Breast epithelium (tissue), 3 donors: ENCODE data around the gene ARFIP1.

Source experiments
- CTCF ChIP-seq, 3 donors: fragments of 450-650 bp; IDR thresholded peaks; one replicate each; pipeline ENCODE4 v1.5.1; 2016 to 2017; ENCODE audit warnings: antibody characterized with exemption in 3 of 3, mild to moderate bottlenecking in 3 of 3, moderate library complexity in 3 of 3
- POLR2A ChIP-seq: fragments of 450-650 bp; IDR thresholded peaks from one replicate; pipeline ENCODE4 v1.6.1; 2016; ENCODE audit warnings: antibody characterized with exemption, mild to moderate bottlenecking, moderate library complexity
- POLR2AphosphoS5 ChIP-seq, 3 donors: sonication (generic); formaldehyde crosslinking; IDR thresholded peaks; one replicate each; pipeline ENCODE4 v1.6.1; 2017; ENCODE audit warnings: antibody characterized with exemption in 3 of 3

GRCh38 chr4:152870606-152871005 lies 90.9 kb downstream of the ARFIP1 start:
- TF ChIP-seq CTCF (IDR thresholded peaks at IDR 0.05) = no peak
- no peak for TF ChIP-seq POLR2A
- TF ChIP-seq POLR2AphosphoS5 (IDR thresholded peaks at IDR 0.05) = no peak
